DLD1 (cell line): ENCODE results near the gene ATP11A.
"Not testable (repeated sequence)": the region's sequence is repeated elsewhere in the genome, so short reads cannot be mapped to it uniquely, and the experiment has no call there.

Experiments
- in situ Hi-C: cut with HindIII; loops from 2 replicates; pipeline ENCODE4 v1.10.0; 2017; ENCODE audit warnings: low sequenced_read_pairs

ATP11A gene

DNA sequence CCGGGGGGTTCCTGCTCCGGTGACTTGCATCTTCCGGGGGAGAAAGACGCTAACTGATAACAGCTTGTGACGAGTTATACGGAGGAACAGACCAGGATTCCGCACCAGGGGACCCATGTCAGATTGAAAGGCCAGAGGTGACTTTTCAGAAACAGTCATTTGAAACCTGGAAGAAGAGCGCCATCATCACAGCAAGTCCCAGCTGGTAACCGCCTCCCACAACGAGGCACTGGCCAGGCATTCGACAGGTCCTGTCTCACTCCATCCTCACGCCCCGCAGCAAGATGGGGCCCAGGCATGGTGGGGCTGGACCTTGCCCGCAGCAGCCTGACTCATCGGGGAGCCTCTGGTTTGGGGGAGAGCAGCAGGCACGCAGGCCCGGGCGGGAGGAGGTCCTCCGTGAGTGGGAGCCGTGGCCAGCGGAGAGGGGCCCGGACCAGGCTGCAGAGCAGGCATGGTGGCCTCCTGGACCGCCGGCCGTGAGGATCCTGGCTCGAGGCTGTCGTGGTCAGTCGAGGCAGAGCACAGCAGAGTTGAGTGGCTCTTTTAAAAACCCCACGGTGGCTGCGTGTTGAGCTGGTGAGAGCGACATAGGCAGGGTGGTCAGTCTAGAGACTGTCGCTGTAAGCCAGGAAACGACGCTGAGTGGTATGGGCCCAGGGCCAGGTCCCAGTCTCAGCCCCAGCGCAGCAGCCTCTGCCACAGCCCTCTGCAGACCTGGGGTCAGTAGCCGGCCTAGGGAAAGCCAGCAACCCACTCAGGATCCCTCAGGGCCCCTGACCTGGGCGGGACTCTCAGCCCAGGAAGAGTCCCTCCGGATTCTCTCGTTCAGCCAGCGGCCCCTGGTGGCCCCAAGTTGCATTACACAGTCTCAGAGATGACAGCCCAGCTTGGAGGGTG is 184.3 kb downstream of the ATP11A start:
- in situ Hi-C loops: no loop called here

DNA sequence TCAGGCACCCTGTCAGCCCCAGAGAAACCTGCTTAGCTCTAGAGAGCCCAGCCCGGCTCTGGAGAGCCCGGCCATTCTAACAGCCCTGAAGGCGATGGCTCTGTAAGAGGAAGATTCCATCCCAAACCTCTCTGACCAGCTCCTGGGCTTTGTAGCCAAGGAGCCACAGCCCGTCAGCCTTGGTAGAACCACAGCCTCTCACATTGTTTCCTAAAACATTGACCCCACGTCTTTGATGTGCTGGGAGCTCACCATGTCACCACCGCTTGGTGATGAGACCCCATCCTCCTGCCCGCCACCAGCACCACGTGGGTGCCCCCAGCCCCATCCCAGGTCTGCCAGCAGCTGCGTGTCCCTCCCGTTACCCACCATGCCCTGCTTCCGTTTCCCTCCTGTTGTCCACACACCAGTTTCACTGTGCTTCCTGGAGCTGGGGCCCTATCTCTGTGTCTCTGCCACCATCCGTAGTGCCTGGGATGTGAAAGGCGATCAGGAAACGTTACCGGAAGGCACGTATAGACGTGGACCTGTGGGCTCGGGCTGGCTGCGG is 185.0 kb downstream of the ATP11A start:
- in situ Hi-C loops: no loop called here

DNA sequence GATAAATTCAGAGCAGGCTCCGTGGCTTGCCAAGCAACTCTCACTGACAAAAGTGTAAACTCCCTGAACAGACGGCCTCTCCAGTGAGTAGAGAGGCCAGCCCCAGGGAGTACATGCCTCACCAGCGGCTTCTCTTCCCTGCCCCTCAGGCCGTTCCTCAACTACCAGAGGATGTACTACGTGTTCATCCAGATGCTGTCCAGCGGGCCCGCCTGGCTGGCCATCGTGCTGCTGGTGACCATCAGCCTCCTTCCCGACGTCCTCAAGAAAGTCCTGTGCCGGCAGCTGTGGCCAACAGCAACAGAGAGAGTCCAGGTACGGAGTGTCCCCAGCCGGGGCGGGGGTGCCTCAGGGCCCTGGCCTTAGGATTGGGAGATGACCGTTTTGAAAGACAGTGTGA is 185.8 kb downstream of the ATP11A start:
- in situ Hi-C loops: no loop called here

DNA sequence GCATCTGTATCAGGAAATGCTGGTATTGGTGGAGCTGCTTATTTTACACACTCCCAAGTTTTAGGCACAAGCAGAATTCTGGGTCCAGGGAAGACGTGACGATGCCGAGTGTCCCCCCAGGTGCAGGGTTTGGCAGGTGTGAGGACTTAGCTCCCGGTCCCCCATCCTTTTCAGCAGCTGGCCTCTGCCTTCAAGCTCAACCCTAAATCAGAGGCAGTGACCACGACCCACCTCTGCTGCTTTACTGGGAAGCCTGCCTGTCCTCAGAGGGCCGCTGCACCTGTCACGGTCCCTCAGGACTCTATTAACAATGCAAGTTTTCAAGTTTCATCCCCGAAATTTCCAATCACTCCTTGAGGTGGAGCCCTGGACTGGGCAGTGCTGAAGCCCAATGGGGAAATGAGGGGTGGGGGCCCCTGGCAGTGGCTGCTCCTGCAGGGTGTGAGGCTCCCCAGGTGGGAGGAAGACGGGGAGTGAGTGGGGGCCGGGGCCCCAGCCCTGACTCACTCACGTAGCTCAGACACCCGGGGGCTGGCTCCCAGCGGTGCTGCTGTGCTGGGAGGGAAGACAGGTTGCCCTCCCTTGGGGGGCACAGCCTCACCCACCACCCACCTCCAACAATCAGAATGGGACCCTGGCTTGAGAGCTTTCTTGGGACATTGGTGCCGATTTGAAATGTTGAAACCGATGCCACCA is 186.6 kb downstream of the ATP11A start:
- in situ Hi-C loops: no loop called here

DNA sequence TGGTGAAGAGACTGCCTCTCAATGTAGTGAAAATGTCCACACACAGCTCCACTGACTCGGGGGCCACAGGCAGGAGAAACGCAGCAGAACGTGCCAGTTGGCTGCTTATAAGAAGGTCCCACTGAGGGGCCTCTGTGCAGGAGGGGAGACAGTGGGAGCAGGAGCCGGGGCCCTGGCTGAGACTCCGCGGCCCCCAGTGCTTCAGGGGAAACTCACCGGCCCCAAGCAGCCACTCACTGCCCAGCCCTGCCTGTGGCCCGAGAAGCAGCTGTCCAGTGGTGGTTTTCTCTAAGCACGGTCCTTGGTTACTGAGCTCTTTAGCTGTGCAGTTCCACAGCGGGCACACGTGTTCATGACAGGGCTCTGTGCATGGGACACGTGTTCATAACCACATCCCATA is 187.2 kb downstream of the ATP11A start:
- in situ Hi-C loops: no loop called here

DNA sequence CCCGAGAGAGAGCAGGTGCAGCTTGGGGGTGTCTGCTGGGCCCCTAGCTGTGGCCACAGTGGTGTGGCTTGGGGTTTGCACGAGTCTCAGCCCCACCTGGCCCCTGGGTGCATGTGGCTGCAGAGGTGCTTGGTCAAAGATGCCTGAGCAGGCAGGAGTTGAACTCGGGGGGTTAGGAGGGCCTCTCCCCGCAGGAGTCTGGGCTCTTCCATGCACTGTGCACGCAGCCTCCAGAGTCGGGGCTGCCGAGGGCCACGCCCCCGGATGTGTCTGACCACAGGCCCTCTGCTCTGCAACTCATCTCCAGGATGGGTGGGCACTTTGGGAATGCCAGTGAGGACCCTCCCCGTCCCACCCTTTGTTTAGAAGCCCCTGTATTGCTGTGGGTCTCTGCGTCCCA is 187.7 kb downstream of the ATP11A start:
- in situ Hi-C loops: no loop called here

DNA sequence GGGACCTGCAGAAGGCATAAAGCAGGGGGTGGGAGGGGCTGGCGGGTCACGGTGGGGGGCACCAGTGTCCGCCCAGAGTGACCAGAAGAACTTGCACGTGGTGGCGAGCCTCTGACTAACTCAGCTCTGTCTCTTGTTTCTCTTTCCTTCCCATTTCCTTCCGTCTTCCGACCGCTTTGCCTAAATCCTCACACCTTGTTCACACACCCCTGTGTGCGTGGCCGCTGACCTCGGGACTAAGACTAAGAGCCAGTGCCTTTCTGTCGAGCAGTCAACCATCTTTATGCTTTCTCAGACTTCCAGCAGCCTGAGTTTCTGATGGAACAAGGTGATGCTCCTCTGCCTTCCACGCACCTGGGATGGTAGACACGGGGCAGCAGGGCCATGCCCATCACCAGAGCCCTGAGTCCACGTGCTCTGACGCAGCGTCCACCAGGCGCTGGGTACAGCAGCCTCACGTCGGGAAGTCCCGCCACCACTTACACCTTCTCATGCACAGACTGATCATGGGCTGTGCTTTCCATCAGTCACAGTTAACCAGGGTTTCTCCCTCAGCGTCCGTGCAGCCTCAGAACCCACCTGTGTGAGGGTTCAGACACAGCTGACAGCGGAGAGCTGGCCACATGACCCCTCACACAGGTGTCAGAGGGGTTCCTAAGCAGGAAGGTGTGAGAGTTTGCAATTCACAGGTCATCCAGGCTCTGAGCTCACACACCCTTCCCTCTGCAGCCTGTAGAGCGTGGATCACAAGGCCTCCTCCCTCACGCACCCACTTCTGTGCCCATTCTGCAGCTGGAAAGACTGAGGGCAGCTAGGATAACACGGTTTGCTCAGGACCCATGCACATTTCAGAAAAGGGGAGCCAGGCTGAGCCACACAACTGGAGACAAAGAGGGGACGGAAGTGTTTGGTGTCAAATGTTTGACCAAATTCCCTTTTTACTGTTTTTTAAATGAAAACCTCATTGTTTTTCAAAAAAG is 188.4 kb downstream of the ATP11A start:
- in situ Hi-C loops: no loop called here

DNA sequence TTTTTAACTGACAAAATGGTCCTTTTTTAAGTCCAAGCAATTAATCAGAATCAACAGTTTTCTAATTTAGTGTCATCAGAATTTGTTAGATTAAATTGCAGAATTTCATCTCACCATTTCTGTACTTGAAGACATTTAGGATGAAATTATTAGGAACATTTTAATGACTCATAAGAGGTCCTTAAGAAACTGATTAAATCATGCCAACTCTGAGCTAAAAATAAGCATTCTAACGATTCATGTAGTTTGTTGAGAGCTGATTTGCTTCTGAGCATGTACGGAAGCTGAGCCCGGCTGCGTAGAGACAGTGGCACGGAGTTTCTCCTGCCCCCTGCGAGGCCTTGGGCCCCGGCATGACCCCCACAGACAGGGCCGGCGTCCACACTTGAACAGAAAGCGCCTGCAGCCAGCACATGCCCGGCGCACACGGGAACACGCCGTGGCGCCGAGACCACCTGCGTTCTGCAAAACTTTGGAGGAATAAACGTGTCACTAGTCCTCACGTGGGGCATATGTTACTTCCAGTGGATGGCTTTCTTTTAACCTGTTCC is 189.5 kb downstream of the ATP11A start:
- in situ Hi-C loops: no loop called here

DNA sequence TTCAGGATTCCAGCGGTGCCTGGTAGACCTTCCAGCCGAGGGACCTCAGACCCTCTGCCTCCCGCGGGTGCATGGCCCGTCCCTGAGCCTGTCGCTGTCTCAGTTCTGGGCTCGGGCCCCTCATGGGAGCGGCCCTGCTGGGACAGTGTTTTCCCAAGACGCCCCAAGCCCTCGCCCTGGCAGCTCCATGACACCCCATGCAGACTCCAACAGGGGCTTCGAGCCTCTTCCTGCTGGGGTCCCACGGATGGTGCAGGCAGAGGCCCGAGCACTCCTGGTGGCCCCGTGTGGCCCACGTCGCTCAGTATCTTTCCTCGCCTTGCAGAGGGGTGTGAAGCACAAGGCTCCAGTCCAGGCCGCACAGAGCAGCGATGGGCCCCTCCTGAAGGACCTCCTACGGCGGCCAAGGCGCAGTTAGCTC is 190.4 kb downstream of the ATP11A start:
- in situ Hi-C loops: no loop called here

DNA sequence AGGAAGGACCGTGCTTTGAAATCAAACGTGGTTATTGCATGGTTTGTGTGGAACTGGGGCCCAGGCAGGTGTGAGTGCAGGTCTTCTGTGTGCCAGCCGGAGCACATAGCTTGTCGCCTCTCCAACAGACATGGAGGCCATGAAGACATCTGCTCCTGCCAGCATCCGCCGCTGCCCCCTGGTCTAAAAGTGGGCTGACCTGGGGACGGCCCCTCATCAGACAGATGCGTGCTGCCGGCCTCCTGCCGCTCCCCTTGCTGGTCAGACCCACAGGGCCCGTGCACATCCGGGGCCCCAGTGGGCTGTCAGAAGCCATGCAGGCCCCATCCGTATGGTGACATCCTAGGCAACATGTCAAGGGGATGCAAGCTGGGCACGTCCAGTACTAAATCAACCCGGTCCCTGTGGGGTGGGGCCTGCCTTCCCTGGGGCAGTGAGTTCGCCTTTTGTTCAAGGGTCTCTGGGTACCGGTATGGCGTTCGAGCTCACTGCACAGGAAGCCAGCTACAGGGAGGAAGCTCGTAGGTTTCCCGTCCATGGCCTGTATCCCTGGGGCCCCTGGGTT is 191.2 kb downstream of the ATP11A start:
- in situ Hi-C loops: no loop called here

DNA sequence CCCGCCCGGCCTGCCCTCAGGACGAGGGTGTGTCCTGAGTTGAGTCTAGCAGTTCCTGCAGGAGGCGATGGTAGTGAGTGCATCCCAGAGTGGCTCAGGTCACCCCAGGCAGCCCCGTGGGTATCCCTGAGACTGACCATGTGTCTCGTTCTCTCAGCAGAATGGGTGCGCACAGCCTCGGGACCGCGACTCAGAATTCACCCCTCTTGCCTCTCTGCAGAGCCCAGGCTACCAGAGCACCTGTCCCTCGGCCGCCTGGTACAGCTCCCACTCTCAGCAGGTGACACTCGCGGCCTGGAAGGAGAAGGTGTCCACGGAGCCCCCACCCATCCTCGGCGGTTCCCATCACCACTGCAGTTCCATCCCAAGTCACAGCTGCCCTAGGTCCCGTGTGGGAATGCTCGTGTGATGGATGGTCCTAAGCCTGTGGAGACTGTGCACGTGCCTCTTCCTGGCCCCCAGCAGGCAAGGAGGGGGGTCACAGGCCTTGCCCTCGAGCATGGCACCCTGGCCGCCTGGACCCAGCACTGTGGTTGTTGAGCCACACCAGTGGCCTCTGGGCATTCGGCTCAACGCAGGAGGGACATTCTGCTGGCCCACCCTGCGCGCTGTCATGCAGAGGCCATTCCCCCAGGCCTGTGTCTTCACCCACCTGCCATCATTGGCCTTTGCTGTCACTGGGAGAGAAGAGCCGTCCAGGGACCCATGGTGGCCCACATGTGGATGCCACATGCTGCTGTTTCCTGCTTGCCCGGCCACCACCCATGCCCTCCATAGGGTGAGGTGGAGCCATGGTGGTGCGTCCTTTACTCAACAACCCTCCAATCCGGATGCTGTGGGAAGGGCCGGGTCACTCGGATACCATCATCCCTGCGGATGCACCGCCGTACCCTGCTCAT is 192.1 kb downstream of the ATP11A start:
- in situ Hi-C loops: no loop called here

DNA sequence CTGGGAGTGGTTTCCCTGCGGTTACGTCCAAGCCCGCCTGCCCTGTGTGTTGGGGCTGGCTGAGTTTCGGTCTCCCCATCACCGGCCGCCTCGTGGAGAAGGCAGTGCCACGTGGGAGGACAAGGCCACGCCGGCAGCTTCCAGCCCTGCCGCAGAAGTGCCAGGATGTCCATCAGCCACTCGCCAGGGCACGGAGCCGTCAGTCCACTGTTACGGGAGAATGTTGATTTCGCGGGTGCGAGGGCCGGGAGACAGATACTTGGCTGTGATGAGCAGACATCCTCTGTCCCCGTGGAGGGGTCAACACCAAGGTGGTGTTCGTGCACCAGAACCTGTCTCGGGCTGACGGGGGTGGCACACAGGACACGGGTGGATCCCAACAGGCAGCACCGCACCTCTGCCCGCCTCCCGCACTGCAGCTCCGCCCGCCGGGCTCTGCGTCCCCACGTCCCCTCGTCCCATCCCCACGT is 192.8 kb downstream of the ATP11A start:
- in situ Hi-C loops: no loop called here

DNA sequence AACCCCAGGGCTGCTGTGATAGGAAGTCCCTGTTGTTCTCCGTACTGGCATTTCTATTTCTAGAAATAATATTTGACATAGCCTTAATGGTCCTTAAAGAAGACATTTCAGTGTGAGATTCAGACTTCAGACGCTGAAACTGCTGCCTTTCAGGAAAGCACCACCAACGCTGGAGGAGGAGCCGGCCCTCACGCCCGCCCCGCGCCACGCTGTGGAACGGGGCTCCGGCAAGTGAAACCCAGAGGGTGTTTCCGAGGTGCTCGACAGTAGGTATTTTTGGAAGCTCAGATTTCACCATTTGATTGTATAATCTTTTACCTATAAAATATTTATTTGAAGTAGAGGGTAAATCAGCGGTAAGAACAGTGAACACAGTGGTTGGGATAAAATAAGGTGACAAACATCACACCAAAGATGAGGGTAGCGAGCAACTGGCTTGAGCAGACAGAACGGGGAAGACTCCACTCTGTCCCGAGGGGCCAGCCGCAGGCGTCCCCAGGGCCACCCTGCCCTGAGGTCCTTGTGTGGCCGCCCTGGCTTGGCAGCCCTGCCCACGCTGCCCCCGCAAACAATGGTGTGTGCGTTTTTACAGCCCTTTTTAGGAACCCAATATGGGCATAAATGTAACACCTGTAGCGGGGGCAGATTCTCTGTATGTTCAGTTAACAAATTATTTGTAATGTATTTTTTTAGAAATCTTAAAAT is 193.6 kb downstream of the ATP11A start:
- in situ Hi-C loops: no loop called here

DNA sequence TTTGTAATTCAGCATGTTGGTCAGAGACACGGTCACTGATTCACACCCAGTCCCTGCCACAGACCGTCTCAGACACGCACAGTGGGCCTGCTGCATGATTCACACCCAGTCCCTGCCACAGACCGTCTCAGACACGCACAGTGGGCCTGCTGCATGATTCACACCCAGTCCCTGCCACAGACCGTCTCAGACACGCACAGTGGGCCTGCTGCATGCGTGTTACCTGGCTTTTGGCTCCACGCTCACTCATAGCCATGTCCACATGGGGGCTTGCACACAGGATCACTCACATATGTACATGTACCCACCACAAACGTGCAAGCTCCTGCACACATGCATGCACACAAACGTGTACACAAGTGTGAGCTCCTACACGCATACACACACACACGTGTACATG is 194.9 kb downstream of the ATP11A start:
- in situ Hi-C loops: not testable (repeated sequence)

DNA sequence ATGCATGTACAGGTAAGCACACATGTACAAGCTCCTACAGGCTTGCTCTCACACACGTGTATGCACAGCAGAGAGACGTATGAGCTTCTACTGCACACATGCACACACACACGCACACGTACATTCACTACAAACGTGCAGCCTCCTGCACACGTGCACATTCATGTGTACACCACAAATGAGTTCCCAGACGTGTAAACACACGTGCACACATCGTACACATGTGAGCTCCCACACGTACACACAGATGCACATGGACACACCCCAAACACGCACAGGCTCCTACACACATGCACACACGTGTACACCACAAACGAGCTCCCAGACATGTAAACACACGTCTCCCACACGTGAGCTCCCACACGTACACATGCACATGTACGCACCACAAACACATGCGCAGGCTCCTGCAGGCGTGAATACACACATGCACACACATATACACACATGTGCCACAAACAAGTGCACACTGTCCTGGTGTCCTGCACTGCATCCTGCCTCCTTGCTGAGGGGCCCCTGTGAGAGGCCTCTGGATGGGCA is 195.5 kb downstream of the ATP11A start:
- in situ Hi-C loops: no loop called here

DNA sequence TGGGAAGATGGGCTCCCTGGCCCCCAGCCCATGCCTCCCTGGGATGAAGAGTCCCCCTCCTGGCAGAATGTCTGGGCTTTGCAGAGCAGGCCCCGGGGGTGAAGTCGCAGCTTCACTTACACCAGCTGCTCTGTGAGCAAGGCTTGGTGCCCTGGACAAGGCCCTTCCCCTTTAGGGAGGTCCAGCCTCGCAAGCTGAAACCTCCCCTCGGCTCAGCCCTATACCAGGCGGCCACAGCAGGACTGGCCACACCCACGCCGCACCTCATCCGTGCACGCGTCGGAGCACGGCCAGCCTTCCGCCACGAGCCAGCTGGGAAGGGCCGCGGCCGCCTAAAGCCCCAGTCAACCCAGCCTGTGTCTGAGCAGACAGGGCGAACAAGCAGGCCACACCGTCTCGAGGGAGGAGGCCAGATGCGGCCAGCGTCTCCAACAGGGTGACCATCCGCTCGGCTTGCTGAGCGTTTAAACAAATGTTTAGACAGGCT is 196.0 kb downstream of the ATP11A start:
- in situ Hi-C loops: no loop called here

DNA sequence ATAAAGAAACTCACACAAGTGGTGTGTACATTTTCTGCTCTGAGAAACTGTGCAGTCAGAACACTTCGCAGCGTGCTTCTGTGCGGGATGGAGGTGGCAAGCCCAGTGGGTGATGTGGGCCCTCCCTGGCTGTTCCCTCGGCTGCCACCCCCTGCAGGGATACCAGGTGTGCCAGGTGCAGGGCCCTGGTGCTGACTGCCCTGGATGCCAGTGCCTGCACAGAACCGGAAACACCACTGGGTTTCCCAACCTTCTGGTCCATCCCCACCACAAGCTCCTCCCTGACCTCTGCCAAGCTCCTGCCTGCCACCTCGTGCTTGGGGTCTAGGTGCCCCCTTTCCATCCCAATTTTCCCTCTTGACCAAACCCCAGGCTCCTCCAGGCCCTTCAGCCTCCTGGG is 197.3 kb downstream of the ATP11A start:
- in situ Hi-C loops: no loop called here

DNA sequence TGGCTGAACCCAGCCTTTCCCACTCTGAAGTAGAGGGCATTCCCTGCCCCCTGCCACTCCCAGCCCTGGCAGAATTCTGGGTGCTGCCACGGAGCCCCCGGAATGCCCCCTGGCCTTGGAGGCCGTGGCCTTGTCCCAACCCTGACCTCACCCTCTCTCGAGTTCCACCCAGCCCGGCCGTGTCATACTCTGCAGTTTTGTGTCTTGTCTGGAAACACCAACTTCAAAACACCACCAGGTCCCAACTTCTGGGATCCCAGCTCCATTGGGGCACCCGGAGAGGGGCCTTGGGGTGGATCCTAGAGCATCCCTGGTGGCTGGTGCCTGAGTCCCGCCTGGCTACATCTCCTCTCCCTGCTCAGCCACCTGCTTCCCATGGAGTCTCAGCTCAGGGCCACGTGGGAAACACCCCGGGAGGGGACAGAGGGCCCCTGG is 197.7 kb downstream of the ATP11A start:
- in situ Hi-C loops: no loop called here
